Cardiac fibroblast (primary cell): ENCODE measurements around the gene MRPS21.
A peak's percentile ranks its signal among the peaks of the same experiment; 100 is the strongest.

Experiments
- DNase-seq, 2 donors: peaks; one replicate each; pipeline versions ENCODE4 v3.0.0 to v3.0.0-alpha.2; 2010; ENCODE audit warnings: low read depth in 2 of 2
- H3K4me3 ChIP-seq, 2 donors: replicated peaks in 1 of 2; 1 replicate in 1 of 2; 2 replicates in 1 of 2; pipeline ENCODE4 v1.5.1; 2011; ENCODE audit warnings: low read depth in 2 of 2, low read length in 2 of 2, mild to moderate bottlenecking in 2 of 2, moderate library complexity in 1 of 2
- CTCF ChIP-seq: IDR thresholded peaks from one replicate; pipeline ENCODE4 v1.5.1; 2011; ENCODE audit warnings: low read depth, mild to moderate bottlenecking, low read length, inconsistent platforms

Gene MRPS21

GRCh38 chr1:150321826-150322166 is 28.1 kb downstream of the MRPS21 start:
- TF ChIP-seq CTCF = no peak
- peak in 1 of 2 donors; percentile 2 for DNase-seq

GRCh38 chr1:150322310-150322709 is 28.6 kb downstream of the MRPS21 start:
- peak overlapping the region; percentile 81 to 95 for H3K4me3 ChIP-seq
- peak; percentile 14 to 48 for DNase-seq
- no peak for TF ChIP-seq CTCF

More at GRCh38 chr1:150321826-150322166, 28.1 kb downstream of the MRPS21 start:
- H3K4me3 ChIP-seq = peak overlapping the region; percentile 81 to 95

GRCh38 chr1:150332651-150333290 is 39.1 kb downstream of the MRPS21 start:
- DNase-seq = no peak
- H3K4me3 ChIP-seq = no peak overlapping the region

GRCh38 chr1:150346316-150346715 is 52.7 kb downstream of the MRPS21 start:
- DNase-seq = no peak
- no peak overlapping the region for H3K4me3 ChIP-seq
- TF ChIP-seq CTCF = no peak

More at GRCh38 chr1:150332651-150333290, 39.1 kb downstream of the MRPS21 start:
- TF ChIP-seq CTCF = no peak

- no peak for DNase-seq
- H3K4me3 ChIP-seq = no peak overlapping the region
Measured at GRCh38 chr1:150352866-150353265, 59.2 kb downstream of the MRPS21 start.

More at GRCh38 chr1:150352866-150353265, 59.2 kb downstream of the MRPS21 start:
- TF ChIP-seq CTCF = no peak
